ENCODE results near the gene TRIM15.

The TRIM15 gene

GRCh38 chr6:30152016-30152673 is 11.2 kb upstream of the TRIM15 start:
- no peak overlapping the region for H3K4me3 ChIP-seq (replicated peaks; ENCODE audit: insufficient read depth, low read length)
- no peaks in the 10 kb centered on the region for H3K27me3 ChIP-seq (ENCODE audit: insufficient read depth, poor library complexity, severe bottlenecking)
- H3K27ac ChIP-seq (replicated peaks): no peak overlapping the region
- TF ChIP-seq POLR2AphosphoS5 (IDR thresholded peaks at IDR 0.05; ENCODE audit: low read depth) (no peak), REST (IDR thresholded peaks at IDR 0.05; ENCODE audit: insufficient replicate concordance, low read depth) (no peak), SPI1 (IDR thresholded peaks at IDR 0.05; ENCODE audit: borderline replicate concordance, low read depth) (no peak), GABPA (IDR thresholded peaks at IDR 0.05; ENCODE audit: low read depth) (no peak), CTCF (IDR thresholded peaks at IDR 0.05; ENCODE audit: insufficient read depth, low read length) (no peak)
- DNase-seq (ENCODE audit: low read depth in 1 of 2, low spot score in 1 of 2): no peak

GRCh38 chr6:30152910-30153610 is 10.3 kb upstream of the TRIM15 start:
- no peaks in the 10 kb centered on the region for H3K27me3 ChIP-seq (ENCODE audit: insufficient read depth, poor library complexity, severe bottlenecking)
- TF ChIP-seq CTCF (IDR thresholded peaks at IDR 0.05; ENCODE audit: insufficient read depth, low read length) (no peak), REST (IDR thresholded peaks at IDR 0.05; ENCODE audit: insufficient replicate concordance, low read depth) (no peak), GABPA (IDR thresholded peaks at IDR 0.05; ENCODE audit: low read depth) (no peak), SPI1 (IDR thresholded peaks at IDR 0.05; ENCODE audit: borderline replicate concordance, low read depth) (no peak), POLR2AphosphoS5 (IDR thresholded peaks at IDR 0.05; ENCODE audit: low read depth) (no peak)
- no peak for DNase-seq (ENCODE audit: low read depth in 1 of 2, low spot score in 1 of 2)
- no peak overlapping the region for H3K4me3 ChIP-seq (replicated peaks; ENCODE audit: insufficient read depth, low read length)
- no peak overlapping the region for H3K27ac ChIP-seq (replicated peaks)

- DNase-seq (ENCODE audit: low read depth in 1 of 2, low spot score in 1 of 2): no peak
- Histone ChIP-seq H3K4me3 (replicated peaks; ENCODE audit: insufficient read depth, low read length) (no peak overlapping the region), H3K27ac (replicated peaks) (no peak overlapping the region), H3K27me3 (ENCODE audit: insufficient read depth, poor library complexity, severe bottlenecking) (no peaks in the 10 kb centered on the region)
- TF ChIP-seq GABPA (IDR thresholded peaks at IDR 0.05; ENCODE audit: low read depth): no peak
- no peak for TF ChIP-seq REST (IDR thresholded peaks at IDR 0.05; ENCODE audit: insufficient replicate concordance, low read depth)
- TF ChIP-seq CTCF (IDR thresholded peaks at IDR 0.05; ENCODE audit: insufficient read depth, low read length): no peak
- TF ChIP-seq SPI1 (IDR thresholded peaks at IDR 0.05; ENCODE audit: borderline replicate concordance, low read depth): no peak
- TF ChIP-seq POLR2AphosphoS5 (IDR thresholded peaks at IDR 0.05; ENCODE audit: low read depth): no peak
Measured at GRCh38 chr6:30154061-30154460, 9.3 kb upstream of the TRIM15 start.

Data from HL-60 (cell line).